ENCODE measurements around the gene PKD2L1.

- TF ChIP-seq CTCF (IDR thresholded peaks at IDR 0.05), result no peak
- no peak for TF ChIP-seq POLR2A (IDR thresholded peaks at IDR 0.05)
Observed at GRCh38 chr10:100306861-100307260, 23.2 kb downstream of the PKD2L1 start.

All from sigmoid colon (tissue), 3 donors.